ENCODE measurements around the gene AREG.
"Not testable (repeated sequence)": the region's sequence is repeated elsewhere in the genome, so short reads cannot be mapped to it uniquely, and the experiment has no call there.

AREG gene, protein sequence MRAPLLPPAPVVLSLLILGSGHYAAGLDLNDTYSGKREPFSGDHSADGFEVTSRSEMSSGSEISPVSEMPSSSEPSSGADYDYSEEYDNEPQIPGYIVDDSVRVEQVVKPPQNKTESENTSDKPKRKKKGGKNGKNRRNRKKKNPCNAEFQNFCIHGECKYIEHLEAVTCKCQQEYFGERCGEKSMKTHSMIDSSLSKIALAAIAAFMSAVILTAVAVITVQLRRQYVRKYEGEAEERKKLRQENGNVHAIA

GRCh38 chr4:74444891-74445642 lies at the start of gene AREG:
AREG (plus strand) TSS chr4:74445136; CDS start chr4:74445346, 210 bp downstream.
- DNase-seq: peak; percentile 44 to 52

- no peak for DNase-seq
These were observed 49.3 kb upstream of the AREG start for GRCh38 chr4:74395633-74396032.

DNA sequence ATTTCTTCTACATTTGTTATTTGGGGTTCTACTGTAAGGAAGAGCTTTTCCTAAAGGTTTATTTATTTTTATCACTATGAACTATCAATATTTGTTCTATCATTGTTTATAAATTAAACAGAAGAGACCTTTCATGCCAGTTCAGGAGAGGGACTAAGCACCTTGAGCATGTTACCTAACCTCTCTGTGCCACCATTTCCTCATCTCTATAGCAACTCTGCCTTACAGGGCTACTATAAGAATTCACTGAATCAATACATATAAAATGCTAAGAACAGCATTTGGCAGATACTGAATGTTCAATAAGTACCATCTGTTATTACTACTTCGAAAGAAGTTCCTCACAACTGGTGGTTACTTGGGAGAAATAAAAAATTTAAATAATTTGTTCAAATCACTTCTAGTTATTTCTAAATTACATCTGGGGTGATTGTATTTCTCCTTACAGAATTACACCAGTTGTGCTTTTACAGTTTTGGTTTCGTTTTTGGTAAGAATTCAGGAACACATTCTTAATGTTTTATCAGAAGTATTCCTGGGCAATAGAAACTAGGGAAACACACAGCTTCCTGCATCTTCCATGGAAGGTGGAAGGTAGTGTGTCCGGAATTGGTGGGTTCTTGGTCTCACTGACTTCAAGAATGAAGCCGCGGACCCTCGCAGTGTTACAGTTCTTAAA lies 47.0 kb upstream of the AREG start:
- no peak for DNase-seq

- not testable (repeated sequence) for DNase-seq
These were observed 45.9 kb upstream of the AREG start for GRCh38 chr4:74398894-74399589.

- DNase-seq: no peak
These were observed 44.5 kb upstream of the AREG start for GRCh38 chr4:74400395-74400794.

- DNase-seq: no peak
These were observed 42.1 kb upstream of the AREG start for GRCh38 chr4:74402692-74403456.

- no peak for DNase-seq
These were observed 37.0 kb upstream of the AREG start for GRCh38 chr4:74407891-74408290.

DNA sequence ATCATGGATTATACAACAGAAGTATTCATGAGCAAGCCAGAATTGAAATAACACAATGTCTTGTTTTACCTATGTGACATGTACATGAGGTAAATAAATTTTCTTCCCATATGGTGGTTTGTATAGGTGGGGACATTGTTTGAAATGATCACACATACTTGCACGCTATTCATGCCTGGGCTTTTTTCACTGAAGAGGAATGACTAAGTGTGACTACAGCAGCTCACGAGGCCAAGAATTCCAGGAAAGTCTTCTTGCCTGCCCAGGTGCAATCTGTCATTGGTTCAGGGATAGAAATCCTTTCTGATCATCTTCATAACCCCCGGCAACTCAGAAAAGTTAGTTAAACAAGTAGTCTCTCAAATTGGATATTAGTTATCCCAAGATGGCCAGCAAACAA lies 36.3 kb upstream of the AREG start:
- no peak for DNase-seq

GRCh38 chr4:74410272-74410671 lies 34.7 kb upstream of the AREG start:
- no peak for DNase-seq

GRCh38 chr4:74412225-74412624 lies 32.7 kb upstream of the AREG start:
- DNase-seq: no peak

- DNase-seq: no peak
These were observed 31.7 kb upstream of the AREG start for GRCh38 chr4:74413265-74413664.

GRCh38 chr4:74414149-74414809 lies 30.7 kb upstream of the AREG start:
- no peak for DNase-seq

- no peak for DNase-seq
These were observed 29.2 kb upstream of the AREG start for GRCh38 chr4:74415602-74416300.

DNA sequence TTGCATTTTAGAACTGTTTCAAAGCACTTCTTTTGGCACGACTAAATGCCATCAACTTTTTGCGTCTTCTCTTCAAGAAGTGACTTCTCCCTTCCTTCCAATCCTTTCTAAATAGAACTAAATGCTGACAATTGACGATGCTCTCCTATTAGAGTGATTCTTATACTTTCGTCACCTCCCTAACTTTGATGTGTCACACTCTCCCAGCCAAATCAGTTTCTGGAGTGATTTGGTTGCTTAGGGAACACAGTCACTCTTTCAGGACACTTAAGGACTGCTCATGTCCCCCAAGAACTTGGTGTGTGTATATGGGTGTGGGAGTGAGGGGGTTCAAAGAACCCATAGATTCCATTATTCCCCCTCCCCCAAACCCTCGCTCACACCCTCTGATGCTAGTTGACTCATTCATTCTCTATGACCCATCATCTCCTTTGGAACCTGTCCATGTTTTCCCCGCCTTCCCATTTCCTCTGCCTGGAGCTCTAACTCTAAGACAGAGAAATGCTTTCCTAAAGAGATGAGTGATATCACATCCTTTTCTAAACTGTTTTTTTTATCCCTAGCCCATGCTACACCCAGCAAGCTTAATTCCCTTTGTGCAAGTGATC lies 26.8 kb upstream of the AREG start:
- DNase-seq: no peak

DNA sequence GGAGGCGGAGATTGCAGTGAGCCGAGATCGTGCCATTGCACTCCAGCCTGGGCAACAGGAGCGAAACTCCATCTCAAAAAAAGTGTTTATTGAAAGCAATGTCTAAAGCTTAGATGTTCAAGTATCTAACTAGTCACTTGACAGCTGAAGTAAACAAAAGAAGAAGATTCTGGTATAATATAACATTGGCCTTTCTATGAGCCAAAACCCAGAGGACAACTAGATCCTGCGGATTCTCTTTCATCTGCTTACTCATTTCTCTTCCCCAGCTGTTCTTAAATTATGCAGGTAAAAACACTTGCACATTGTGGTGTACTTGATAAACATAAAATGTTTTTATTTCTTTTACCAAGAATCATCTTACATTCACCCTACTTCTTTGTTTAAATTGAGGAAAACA lies 24.1 kb upstream of the AREG start:
- DNase-seq: no peak

DNA sequence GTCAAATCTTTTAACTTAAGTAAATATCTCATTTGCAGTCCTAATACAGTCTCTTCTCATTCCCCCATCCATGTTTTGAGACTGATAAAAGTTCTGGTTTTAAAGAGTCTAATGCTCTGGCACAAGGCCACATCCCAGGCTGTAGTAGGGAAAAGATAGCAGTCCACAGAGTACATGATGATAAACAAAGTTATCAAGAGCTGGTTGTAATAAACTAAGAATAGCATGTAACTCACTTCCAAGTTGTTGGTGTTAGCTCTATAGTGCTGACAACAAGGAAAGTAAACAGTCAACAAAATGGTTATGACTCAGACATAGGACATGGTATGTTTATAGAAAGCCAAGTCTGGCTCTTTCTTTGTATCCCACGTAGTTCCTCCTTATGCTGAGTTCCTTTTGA lies 21.8 kb upstream of the AREG start:
- DNase-seq: no peak

DNA sequence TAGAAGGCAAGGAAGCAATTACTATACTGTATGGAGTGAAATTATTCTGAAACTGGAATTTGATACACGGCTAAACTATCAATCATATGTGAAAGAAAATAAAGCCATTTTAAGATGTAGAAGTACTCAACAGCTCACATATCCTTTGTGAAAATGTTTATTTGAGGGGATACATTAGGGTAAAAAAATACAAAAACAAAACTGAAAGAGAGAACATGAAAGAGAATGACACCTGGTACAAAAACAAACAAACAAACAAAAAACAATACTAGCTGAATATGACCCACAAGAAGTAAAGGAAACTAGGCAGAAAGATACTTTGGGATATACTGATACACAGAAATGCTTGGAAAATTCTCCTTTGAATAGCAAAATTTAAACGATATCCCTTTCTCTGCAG lies 20.8 kb upstream of the AREG start:
- no peak for DNase-seq

DNA sequence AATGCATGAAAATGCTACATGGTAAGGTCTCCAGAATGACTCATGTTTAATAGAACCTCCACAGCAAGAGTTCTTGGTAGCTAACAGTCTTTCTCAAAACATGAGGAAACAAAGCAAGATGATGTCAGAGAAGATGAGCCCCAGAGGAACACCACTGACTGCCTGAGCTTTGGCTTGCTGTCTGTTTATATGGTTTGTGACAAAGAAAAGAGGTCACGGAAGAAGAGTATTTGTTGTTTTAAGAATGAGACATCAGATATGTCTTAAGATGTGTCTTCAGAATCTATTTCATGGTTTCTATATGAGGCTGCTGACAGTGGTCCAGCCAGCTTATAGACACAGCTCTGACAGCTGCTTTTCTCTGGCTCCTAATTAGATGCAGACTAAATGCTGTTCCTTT lies 18.8 kb upstream of the AREG start:
- DNase-seq: no peak

DNA sequence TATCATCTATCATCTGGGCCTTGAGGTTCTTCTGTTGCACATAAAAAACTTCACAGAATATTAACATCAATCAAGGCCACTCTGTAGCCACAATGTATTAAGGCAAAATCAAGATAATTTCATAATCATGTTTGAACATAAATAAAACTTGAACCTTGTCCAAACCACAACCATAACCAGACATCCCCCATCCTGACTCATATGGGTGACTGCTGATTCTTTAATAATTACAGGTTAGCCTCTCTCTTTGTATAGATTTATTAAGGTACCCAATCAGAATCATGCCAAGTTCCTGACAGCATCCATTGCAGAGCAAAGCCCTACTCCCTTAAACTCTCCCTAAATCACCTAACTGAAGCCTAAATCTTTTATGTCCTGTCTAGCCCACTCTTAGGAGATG lies 16.7 kb upstream of the AREG start:
- no peak for DNase-seq

DNA sequence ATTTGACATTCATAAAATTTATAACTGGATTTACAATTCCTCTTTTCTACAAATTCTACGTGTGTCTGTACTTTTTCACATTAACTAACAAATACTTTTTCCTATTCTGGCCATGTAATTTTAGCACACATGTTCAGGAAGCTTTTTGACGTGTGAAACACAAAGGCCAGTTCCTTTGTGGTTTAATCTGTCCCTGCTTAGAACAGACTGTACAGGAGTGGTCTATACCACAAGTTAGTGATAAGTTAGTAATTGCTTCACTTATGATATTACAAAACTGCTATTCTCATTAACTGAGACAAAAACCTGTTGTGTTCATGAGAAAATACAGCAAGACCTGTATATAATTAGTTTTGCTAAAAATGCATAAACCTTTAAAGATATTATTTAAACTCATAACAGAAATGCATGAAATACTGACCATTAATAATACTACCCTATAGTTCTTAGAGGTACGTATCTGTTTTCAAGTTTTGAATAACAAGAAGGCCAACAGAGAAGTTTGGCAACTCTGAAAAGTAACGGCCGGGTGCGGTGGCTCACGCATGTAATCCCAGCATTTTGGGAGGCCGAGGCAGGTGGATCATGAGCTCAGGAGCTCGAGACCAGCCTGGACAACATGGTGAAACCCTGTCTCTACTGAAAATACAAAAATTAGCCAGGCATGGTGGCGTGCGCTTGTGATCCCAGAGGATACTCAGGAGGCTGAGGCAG lies 13.7 kb upstream of the AREG start:
- DNase-seq: no peak
